Muscle layer of colon (tissue), 2 donors: ENCODE measurements around the gene UNC5B.

Experiments used
- H3K27ac ChIP-seq: one replicate; pipeline ENCODE4 v1.7.0; 2013; ENCODE audit warnings: low read depth, mild to moderate bottlenecking, low read length, moderate library complexity
- H3K27me3 ChIP-seq, 2 donors: one replicate each; pipeline ENCODE4 v1.7.0; 2013; ENCODE audit warnings: low read length in 2 of 2, mild to moderate bottlenecking in 2 of 2; ENCODE audit not compliant: insufficient read depth in 2 of 2, control insufficient read depth in 1 of 2
- H3K36me3 ChIP-seq: one replicate; pipeline ENCODE4 v1.7.0; 2013; ENCODE audit warnings: mild to moderate bottlenecking, low read length; ENCODE audit not compliant: insufficient read depth
- H3K4me1 ChIP-seq: one replicate; pipeline ENCODE4 v1.7.0; 2013; ENCODE audit warnings: mild to moderate bottlenecking, low read length; ENCODE audit not compliant: insufficient read depth
- H3K4me3 ChIP-seq, 2 donors: one replicate each; pipeline ENCODE4 v1.7.0; 2013; ENCODE audit warnings: low read length in 2 of 2, low read depth in 1 of 2, mild to moderate bottlenecking in 1 of 2, moderate library complexity in 1 of 2
- H3K9ac ChIP-seq: one replicate; pipeline ENCODE4 v1.7.0; 2013; ENCODE audit warnings: low read length
- H3K9me3 ChIP-seq: one replicate; pipeline ENCODE4 v1.7.0; 2013; ENCODE audit warnings: mild to moderate bottlenecking, low read length
- donor health status: abdominal sarcoma.
- donor health status: Adenocarcinoma of cecum.

The UNC5B gene

DNA sequence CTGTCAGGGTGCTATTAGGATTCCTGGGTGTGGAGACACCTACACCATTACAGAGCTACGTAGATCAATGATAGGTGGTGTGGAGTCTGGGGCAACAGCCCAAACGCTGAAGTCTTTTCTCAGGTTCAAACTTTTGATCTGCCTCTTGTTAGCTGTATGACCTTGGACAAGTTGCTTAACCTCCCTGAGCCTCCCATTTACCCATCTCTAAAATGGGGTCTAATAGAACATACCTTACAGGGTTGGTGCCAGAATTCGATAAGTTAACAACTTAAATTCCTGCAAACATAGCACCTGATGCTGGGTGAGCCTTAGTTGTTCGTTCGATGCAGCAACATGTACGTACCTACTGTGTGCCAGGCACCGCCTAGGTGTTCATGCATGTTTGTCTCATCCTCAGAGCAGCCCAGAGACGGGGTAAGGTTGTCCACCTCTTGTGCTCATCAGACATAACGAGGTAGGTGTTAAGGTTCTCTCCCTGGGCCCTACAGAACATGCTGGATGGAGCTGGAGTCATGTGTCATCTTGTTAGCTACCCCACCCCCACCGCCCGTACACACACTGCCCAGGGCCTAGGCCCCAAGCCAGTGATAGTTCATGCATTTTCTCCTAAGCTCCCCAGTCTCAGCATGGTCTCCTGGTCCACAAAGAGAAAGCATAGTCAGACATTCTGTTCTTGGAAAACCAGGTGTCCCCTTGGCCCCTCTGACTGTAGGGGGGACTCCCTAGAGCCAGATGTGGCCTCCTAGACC is 65.7 kb downstream of the UNC5B start:
- Histone ChIP-seq H3K27ac (no peak overlapping the region), H3K4me3 (no peak overlapping the region), H3K9me3 (no peaks in the 10 kb centered on the region), H3K4me1 (no peaks in the 10 kb centered on the region), H3K27me3 (no peaks in the 10 kb centered on the region), H3K9ac (no peak overlapping the region), H3K36me3 (no peaks in the 10 kb centered on the region)

DNA sequence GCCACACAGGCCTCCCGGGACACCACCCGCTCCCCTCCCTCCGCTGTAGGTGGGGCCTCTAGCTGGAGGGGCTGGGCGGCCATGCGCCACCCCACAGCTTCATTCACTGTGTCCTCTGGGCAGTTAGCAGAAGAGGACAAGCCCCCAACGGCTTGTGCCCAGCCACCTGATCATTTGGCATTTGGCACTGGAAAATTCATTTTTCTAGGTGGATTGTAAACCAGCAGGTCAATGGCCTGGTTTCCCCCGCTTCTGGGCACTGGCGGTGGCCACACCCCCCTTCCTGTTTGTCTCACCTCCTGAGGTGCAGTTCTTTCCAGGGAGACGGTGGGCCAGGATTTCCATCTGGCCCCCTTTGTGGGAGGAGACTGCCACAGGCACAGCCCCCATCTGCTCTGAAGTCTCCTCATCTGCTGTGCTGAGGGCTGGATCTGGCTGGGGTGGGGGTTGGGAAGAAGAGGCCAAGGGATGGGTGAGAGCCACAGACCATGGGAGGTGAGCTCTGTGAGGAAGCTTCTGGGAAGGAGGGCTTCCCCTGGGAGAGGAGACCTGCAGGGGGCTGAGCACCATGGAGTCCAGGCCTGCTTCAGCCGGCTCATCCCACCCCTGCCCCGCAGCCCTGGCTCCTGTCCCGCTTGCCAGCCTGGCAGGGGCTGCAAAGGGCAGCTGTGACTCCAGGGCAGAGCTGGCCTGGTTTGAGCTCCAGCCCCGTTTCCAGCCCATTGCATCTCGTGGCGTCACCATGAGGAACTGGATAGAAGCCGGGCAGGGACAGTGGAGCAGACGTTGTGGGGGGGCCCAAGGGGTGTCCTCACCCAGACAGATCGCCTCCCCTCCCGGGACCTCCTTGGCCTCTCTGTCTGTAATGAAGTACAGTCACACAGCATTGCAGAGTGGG is 66.6 kb downstream of the UNC5B start:
- H3K4me1 ChIP-seq, result no peaks in the 10 kb centered on the region
- H3K27ac ChIP-seq, result no peak overlapping the region
- H3K36me3 ChIP-seq, result no peaks in the 10 kb centered on the region
- no peaks in the 10 kb centered on the region for H3K9me3 ChIP-seq
- H3K27me3 ChIP-seq, result no peaks in the 10 kb centered on the region
- no peak overlapping the region for H3K9ac ChIP-seq
- no peak overlapping the region for H3K4me3 ChIP-seq

DNA sequence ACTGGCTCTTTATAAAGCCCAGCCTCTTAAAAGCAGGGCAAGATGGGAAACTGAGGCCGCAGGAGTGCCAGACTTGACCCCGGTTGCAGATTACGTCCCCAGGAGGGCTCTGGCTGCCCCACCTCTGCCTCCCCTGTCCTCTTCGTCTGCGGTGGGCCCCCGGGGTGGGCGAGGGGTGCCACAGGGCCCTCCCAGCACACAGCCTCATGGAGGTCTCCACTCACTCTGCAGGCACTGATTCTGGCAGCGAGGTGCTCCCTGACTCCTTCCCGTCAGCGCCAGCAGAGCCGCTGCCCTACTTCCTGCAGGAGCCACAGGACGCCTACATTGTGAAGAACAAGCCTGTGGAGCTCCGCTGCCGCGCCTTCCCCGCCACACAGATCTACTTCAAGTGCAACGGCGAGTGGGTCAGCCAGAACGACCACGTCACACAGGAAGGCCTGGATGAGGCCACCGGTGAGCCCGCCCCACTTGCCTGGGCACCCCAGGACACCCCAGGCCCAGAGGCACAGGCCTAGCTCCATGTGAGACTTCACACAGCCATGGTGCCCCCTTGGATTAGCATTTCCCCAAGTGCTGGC is 67.3 kb downstream of the UNC5B start:
- Histone ChIP-seq H3K9me3 (no peaks in the 10 kb centered on the region), H3K27ac (no peak overlapping the region), H3K27me3 (no peaks in the 10 kb centered on the region), H3K4me3 (no peak overlapping the region), H3K9ac (no peak overlapping the region), H3K36me3 (no peaks in the 10 kb centered on the region), H3K4me1 (no peaks in the 10 kb centered on the region)

DNA sequence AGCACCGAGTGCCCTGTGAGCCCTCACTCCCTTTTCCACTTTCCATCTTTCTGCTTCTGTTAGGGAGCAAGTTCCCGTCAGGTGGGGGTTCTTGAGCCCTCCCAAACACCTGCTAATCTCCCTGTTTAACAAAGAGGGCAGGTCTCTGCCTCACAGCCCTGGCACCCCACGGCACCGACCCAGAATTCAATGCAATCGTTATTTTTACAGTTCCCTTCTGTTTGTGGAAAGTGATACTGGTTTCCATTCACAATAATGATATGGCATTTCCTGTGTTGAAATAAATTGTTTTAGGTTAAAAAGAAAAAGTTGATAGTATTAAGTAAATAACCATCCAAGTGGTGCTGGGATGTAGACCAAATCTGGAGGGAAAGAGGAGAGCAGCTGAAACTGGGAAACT is 67.8 kb downstream of the UNC5B start:
- H3K27ac ChIP-seq, result no peak overlapping the region
- H3K9ac ChIP-seq, result no peak overlapping the region

DNA sequence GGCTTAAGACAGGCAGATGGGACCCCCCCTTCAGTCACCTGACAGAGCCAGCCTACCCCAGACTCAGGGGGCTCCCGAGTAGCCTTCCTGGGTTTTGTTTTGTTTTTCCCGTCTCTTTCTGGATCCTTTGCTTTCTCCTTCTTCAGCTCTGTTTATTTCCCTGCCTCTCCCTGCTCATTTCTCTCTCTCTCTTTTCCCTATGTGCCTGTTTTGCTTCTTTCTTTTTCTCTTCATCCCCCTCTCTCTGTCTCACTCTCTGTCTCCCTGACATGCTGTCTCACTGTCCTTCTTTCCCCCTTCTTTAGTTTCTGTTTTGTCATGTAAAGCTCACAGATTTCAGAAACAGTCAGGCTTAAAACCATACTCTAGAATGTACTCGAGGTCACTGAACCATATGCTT is 68.5 kb downstream of the UNC5B start:
- Histone ChIP-seq H3K4me3 (no peak overlapping the region), H3K27me3 (no peaks in the 10 kb centered on the region), H3K9me3 (no peaks in the 10 kb centered on the region), H3K36me3 (no peaks in the 10 kb centered on the region), H3K9ac (no peak overlapping the region), H3K27ac (no peak overlapping the region), H3K4me1 (no peaks in the 10 kb centered on the region)

More for the DNA sequence above, 67.8 kb downstream of the UNC5B start:
- no peaks in the 10 kb centered on the region for H3K9me3 ChIP-seq
- no peaks in the 10 kb centered on the region for H3K36me3 ChIP-seq
- no peaks in the 10 kb centered on the region for H3K4me1 ChIP-seq
- H3K4me3 ChIP-seq, result no peak overlapping the region
- no peaks in the 10 kb centered on the region for H3K27me3 ChIP-seq

DNA sequence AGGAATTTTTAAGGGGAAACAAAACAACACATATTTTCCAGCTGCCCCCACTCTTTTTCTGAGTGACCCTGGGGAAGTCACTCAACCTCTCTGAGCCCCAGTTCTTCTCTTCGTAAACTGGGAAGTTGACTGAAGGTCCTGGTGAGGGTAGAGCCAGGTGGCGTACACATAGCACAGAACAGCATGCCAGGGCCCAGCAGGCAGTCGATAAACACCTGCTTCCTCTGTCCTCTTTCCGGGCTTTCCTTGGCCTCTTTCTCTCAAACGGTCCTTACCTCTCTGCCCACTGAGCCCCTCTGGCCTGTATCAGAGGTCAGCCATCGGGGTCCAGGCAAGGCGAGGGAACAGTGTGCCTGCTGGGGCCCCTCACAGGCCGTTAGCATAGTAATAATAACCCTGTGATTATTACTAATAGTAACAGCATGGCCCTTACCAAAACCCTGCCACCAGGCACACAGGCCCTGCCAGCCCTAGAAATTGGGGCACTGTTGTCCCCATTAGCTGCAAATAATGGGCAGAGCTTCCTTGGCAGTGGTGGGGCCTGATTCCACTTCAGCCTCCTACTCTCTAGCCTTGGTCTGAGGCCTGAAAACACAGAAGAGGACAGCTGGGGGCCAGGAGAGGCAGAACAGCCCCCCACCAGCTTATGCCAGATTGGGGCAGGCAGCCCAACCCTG is 69.4 kb downstream of the UNC5B start:
- Histone ChIP-seq H3K4me1 (no peaks in the 10 kb centered on the region), H3K27ac (no peak overlapping the region), H3K9me3 (no peaks in the 10 kb centered on the region), H3K9ac (no peak overlapping the region), H3K36me3 (no peaks in the 10 kb centered on the region), H3K27me3 (no peaks in the 10 kb centered on the region), H3K4me3 (no peak overlapping the region)

DNA sequence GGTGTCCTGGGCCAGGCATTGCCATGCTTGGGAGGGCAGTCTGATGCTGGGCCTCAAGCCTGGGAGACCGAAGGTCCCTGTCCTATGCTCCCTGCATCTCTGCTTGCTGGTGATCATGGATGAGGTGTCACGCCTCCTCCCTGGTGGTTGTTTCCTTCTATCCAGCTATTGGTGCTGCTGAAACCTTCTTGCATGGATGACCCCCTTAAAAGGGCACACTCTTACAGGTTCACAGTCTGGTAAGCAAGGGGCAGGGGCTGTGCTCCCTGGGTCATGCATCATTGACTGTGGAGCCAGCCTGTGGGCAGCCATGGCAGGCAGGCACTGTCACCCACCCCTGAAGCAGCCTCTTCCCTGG is 69.9 kb downstream of the UNC5B start:
- Histone ChIP-seq H3K27me3 (no peaks in the 10 kb centered on the region), H3K27ac (no peak overlapping the region)

DNA sequence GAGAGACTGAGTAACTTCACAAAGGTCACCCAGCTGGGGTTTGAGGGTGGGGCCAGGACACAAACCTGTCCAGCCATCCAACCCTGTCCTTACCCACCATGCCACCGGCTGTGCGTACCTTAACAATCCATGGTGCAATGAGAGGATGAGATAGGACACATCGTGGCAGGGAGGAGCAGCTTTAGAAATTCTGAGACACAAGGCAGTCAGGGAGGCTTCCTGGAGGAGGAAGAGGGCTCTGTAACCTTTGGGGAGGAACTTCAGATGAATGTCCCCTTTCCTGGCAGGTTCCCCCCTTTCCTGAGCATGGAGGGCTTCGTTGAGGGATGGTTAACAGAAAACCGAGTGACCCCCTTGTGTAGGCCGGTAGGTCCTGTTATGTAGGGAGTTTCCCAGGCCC is 71.0 kb downstream of the UNC5B start:
- H3K9me3 ChIP-seq, result no peaks in the 10 kb centered on the region
- no peaks in the 10 kb centered on the region for H3K4me1 ChIP-seq
- no peak overlapping the region for H3K9ac ChIP-seq
- no peak overlapping the region for H3K4me3 ChIP-seq
- H3K36me3 ChIP-seq, result no peaks in the 10 kb centered on the region
- H3K27ac ChIP-seq, result no peak overlapping the region
- no peaks in the 10 kb centered on the region for H3K27me3 ChIP-seq

More for the DNA sequence above, 69.9 kb downstream of the UNC5B start:
- H3K9me3 ChIP-seq, result no peaks in the 10 kb centered on the region
- no peaks in the 10 kb centered on the region for H3K36me3 ChIP-seq
- no peak overlapping the region for H3K9ac ChIP-seq
- no peak overlapping the region for H3K4me3 ChIP-seq
- no peaks in the 10 kb centered on the region for H3K4me1 ChIP-seq

DNA sequence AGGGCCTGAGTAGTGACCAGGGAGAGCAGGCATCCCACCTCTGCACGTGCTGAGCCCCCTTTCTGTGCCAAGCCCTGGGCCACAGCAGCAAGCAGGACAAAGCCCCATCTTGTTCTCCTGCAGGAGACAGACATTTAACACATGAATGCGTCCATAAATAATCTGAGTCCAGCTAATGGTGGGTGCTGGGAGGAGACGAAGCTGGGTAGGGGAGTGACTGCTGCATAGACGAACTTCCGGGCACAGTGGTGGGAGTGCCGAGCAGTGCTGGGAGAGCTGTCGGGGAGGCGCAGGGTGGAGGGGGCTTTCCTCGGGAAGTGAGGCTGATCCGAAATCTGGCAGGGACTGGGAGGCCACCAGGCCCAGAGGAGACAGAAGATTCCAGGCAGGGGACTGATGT is 71.5 kb downstream of the UNC5B start:
- no peak overlapping the region for H3K9ac ChIP-seq

DNA sequence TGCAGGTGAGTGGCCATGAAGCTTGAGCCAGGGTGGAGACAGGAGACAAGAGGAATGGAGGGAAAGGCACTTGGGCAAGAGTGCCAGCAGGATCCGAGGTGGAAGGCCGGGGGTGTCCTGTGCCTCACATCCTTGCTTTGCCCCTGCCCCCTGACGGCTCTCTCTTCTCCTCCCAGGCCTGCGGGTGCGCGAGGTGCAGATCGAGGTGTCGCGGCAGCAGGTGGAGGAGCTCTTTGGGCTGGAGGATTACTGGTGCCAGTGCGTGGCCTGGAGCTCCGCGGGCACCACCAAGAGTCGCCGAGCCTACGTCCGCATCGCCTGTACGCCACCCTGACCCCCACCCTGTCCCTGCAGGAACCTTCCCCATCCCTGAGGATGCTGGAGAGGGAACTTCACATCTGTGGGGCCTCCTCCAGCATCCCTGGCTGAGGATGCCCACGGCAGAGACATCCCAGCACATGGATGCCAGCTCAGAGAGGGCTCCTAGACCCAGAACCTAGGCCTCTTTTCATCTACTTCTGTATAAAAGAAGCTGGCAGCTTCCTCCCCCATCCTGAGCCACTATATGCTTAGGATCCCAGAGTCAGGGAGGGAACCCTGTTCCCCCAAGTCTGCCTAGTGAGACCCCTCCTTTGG is 72.3 kb downstream of the UNC5B start:
- H3K27ac ChIP-seq, result no peak overlapping the region
- H3K27me3 ChIP-seq, result no peaks in the 10 kb centered on the region
- no peaks in the 10 kb centered on the region for H3K4me1 ChIP-seq
- H3K9ac ChIP-seq, result no peak overlapping the region
- H3K36me3 ChIP-seq, result no peaks in the 10 kb centered on the region
- no peaks in the 10 kb centered on the region for H3K9me3 ChIP-seq
- H3K4me3 ChIP-seq, result no peak overlapping the region

More for the DNA sequence above, 71.5 kb downstream of the UNC5B start:
- no peaks in the 10 kb centered on the region for H3K4me1 ChIP-seq
- H3K4me3 ChIP-seq, result no peak overlapping the region
- H3K27ac ChIP-seq, result no peak overlapping the region
- no peaks in the 10 kb centered on the region for H3K27me3 ChIP-seq
- no peaks in the 10 kb centered on the region for H3K36me3 ChIP-seq
- no peaks in the 10 kb centered on the region for H3K9me3 ChIP-seq

DNA sequence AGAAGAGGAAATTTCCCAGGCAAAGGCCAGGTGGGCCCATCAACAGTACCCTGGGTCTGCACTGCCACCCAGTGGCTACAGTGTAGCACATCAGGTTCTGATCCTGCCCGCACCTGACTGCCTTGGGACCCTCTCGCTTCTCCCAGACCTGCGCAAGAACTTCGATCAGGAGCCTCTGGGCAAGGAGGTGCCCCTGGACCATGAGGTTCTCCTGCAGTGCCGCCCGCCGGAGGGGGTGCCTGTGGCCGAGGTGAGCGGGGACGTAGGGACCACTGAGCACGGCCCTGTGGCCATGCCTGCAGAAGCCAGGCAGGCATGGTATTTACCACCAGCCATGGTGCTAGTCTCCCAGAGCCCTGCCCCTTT is 72.8 kb downstream of the UNC5B start:
- Histone ChIP-seq H3K27ac (no peak overlapping the region), H3K27me3 (no peaks in the 10 kb centered on the region), H3K4me1 (no peaks in the 10 kb centered on the region), H3K9ac (no peak overlapping the region), H3K4me3 (no peak overlapping the region), H3K36me3 (no peaks in the 10 kb centered on the region), H3K9me3 (no peaks in the 10 kb centered on the region)
